Stimulated activated CD8-positive, alpha-beta memory T cell treated with anti-CD3 and anti-CD28 coated beads, Interleukin-4, amount 100 ng/mL, for 4 hours (primary cell): ENCODE results near the gene EFNB2.

Experiments used
- DNase-seq, 2 donors: peaks; one replicate each; pipeline ENCODE4 v3.0.0-alpha.2; 2020; ENCODE audit warnings: low read depth in 2 of 2, low spot score in 1 of 2

EFNB2 gene

GRCh38 chr13:106455777-106456176 is 79.7 kb downstream of the EFNB2 start:
- DNase-seq, result no peak

DNA sequence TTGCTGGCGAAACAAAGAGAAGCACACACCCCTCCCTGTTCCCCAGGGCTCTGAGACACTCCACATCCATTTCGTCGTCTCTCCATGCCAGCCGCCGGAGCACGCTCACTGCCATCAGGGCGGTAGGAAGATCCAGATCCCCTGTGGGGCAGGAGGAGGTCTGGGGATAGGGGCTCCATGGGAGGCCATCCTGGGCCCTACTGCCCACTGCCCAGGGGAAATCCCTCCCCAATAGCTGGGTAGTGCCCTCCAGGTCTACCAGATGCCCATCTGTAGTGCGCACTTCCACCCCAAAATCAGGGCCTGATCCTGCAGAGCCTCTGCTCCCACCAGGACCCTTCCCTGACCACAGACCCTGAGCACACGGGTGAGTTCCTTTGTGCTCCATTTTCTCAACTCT is 80.3 kb downstream of the EFNB2 start:
- no peak for DNase-seq

DNA sequence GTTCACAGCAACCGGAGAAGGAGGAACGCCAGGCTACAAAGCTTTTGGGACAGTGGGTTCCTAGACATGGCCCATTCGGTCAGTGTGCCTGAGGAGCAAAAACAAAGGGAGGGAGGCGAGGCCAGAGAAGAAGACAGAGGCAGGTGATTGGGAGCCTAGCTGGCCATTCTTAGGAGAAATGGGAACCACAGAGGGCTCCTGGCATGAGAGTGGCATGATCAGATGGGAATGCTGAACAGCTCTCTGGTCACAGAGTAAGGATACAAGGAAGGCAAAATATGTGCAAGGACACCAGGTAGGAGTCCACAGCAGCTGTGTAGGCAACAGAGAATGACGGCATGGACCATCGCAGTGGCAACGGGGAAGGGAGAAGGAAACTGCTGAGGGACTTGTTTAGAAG is 82.4 kb downstream of the EFNB2 start:
- DNase-seq, result no peak

DNA sequence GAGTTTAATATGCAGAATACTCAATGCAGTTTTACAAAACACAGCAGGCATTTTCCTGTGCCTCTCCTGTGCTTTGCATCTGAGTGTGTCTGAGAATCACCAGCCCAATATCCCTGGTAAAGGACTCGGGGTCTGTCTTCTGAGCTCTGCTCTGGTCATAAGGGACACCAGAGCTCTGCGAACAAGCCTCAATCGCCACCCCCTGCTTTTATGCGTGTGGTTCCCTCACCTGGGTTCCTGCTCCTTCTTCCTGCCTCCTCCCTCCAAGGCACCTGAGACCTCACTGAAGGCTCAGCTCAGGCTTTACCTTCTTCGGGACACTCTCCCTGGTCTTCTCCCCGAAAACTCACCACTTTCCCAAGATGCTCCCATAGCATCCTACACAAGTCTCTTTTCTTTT is 84.5 kb downstream of the EFNB2 start:
- DNase-seq, result no peak

DNA sequence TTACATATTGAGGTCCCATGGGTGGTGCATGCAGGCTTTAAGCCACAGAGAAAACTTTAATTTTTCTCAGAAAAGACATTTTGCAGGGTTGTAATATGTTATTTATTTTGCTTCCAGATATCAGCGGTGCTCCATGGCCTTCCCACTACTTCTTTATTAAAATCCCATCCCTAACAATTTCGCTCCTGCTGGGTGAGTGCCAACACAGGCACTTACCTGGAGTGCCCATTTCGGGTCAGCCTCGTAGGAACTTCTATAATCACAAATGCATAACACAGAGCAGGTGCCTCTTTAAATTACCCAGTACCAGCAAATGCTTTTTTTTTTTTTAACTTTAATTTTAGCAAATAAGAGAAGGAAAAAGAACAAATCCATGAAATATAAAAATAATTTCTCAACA is 86.4 kb downstream of the EFNB2 start:
- DNase-seq, result no peak

DNA sequence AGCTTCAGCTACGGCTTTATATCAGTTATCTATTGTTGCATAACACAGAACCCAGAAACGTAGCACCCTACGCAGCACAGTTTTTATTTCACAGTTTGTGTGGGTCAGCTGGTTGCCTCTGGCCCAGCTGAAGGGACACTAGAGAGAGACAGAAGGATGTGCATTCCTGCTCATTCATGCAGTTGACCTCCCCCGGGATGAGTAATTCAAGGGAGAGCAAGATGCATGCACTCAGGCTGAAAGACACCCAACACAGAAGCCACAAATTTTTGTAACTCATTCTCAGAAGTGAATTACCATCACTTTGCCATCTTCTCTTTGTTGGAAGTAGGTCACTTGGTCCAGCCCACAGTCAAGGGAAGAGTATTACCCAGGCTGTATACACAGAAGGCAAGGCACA is 89.5 kb downstream of the EFNB2 start:
- DNase-seq, result no peak

DNA sequence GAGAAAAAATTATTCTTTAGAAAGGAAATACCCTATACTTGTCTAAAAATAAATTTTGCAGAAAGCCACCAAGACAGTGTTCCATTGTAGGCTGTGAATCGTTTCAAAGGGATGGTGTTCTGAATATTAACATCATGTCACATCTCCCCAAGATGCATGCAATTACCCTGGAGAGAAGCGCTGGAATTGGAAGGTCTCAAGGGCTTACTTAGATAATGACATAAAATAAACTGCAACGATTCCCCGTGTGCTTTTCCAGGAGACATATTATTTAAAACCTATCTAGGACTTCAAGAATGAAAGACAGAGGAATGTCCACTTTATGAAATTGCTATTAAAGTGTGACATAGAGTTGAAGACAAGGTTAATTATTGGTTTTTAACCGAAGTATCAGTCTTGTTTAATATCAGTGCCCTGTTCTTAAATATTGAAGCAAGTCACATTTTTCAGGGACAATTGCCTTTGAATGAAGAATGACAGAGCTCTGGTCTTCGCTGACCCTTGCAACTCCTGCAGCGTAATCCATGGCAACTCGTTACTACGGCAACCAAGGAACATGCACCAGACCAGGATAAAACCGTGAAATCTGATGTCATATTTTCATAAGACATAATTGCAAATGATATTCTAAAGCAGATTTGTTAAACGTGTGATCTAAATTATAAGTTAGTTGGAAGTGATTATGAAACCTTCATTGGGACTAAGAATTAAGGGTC is 91.7 kb downstream of the EFNB2 start:
- DNase-seq, result no peak

GRCh38 chr13:106440866-106441265 is 94.6 kb downstream of the EFNB2 start:
- DNase-seq, result no peak
